Right ventricle myocardium superior (tissue), 1 donor: Measurements from ENCODE around the gene TPCN2. TPM values are rescaled to one million over a fixed set of nuclear protein-coding genes. Genes with fewer than 3 reads are reported as not detected.
"Not testable (repeated sequence)": the region's sequence is repeated elsewhere in the genome, so short reads cannot be mapped to it uniquely, and the experiment has no call there.

Experiments
- ATAC-seq: fragments of 200-7000 bp; cut with Tn5 transposase; one replicate; pipeline ENCODE4 v1.9.1; 2020; ENCODE audit warnings: mild to moderate bottlenecking; ENCODE audit not compliant: poor library complexity
- DNase-seq: peaks from one replicate; pipeline ENCODE4 v3.0.0-alpha.2; 2020
- intact Hi-C: fragments of 100-400 bp; cut with DNase I; formaldehyde crosslinking; loops from one replicate; pipeline ENCODE4 v1.11.2; 2022
- total RNA-seq: library from RNA; stranded (reverse); fragmentation: NEBNext Ultra II Directional; extraction: Animal tissue kit (Norgen Biotek cat#: 25700); gene quantifications from one replicate; pipeline ENCODE4 v1.2.1, GENCODE V29; 2021
- donor health status: DM: no; HTN: yes; CAD: no; lungs with severe emphysema.

Gene TPCN2
- total RNA-seq, 1 donor from 2014 or later: 7.6 TPM

- DNase-seq: no peak
- no peak for ATAC-seq
- intact Hi-C loops: no loop called here
Observed at GRCh38 chr11:69063652-69064260, 15.0 kb downstream of the TPCN2 start.

GRCh38 chr11:69064394-69064957 is 15.7 kb downstream of the TPCN2 start:
- no peak for ATAC-seq
- intact Hi-C loops: no loop called here
- no peak for DNase-seq

- DNase-seq (no peak), ATAC-seq (no peak)
- intact Hi-C loops: no loop called here
Observed at GRCh38 chr11:69065147-69065710, 16.5 kb downstream of the TPCN2 start.

GRCh38 chr11:69066122-69067112 is 17.7 kb downstream of the TPCN2 start:
- no peak for DNase-seq
- intact Hi-C loops: no loop called here

GRCh38 chr11:69067200-69067599 is 18.5 kb downstream of the TPCN2 start:
- DNase-seq: no peak
- intact Hi-C loops: no loop called here
- ATAC-seq: no peak

More at GRCh38 chr11:69066122-69067112, 17.7 kb downstream of the TPCN2 start:
- peak; percentile 37 for ATAC-seq

- ATAC-seq (no peak), DNase-seq (no peak)
- intact Hi-C loops: no loop called here
Observed at GRCh38 chr11:69071086-69071800, 22.5 kb downstream of the TPCN2 start.

GRCh38 chr11:69071956-69072355 is 23.2 kb downstream of the TPCN2 start:
- ATAC-seq: no peak
- no peak for DNase-seq
- intact Hi-C loops: no loop called here

- intact Hi-C loops: no loop called here
- peak; percentile 30 for ATAC-seq
- DNase-seq: no peak
Observed at GRCh38 chr11:69073469-69073868, 24.7 kb downstream of the TPCN2 start.

- no peak for ATAC-seq
- intact Hi-C loops: no loop called here
Observed at GRCh38 chr11:69074375-69075140, 25.8 kb downstream of the TPCN2 start.

GRCh38 chr11:69075421-69076128 is 26.8 kb downstream of the TPCN2 start:
- DNase-seq (peak; percentile 89), ATAC-seq (peak; percentile 78)
- intact Hi-C loops: no loop called here

More at GRCh38 chr11:69074375-69075140, 25.8 kb downstream of the TPCN2 start:
- DNase-seq: no peak

GRCh38 chr11:69076129-69076791 is 27.5 kb downstream of the TPCN2 start:
- ATAC-seq (no peak), DNase-seq (no peak)
- intact Hi-C loops: no loop called here

- DNase-seq, intact Hi-C loops, ATAC-seq: not testable (repeated sequence)
Observed at GRCh38 chr11:69076977-69077376, 28.2 kb downstream of the TPCN2 start.

- DNase-seq (no peak), ATAC-seq (no peak)
- intact Hi-C loops: no loop called here
Observed at GRCh38 chr11:69078508-69078907, 29.8 kb downstream of the TPCN2 start.

- ATAC-seq (no peak), DNase-seq (no peak)
- intact Hi-C loops: no loop called here
Observed at GRCh38 chr11:69078930-69079605, 30.3 kb downstream of the TPCN2 start.

- intact Hi-C loops: loop anchor here (10.0 kb wide), 1 partner anchor 155 kb away; no protein-coding TSS in a partner anchor
- DNase-seq (no peak), ATAC-seq (no peak)
Observed at GRCh38 chr11:69079661-69080256, 31.0 kb downstream of the TPCN2 start.
